ENCODE measurements around the gene KRTAP24-1.

Gene KRTAP24-1

GRCh38 chr21:30234643-30235042, 48.1 kb downstream of the KRTAP24-1 start:
- no peak for DNase-seq (ENCODE audit: low read depth in 2 of 2)

- DNase-seq (ENCODE audit: low read depth in 2 of 2): no peak
Observed at GRCh38 chr21:30234050-30234449, 48.7 kb downstream of the KRTAP24-1 start.

DNA sequence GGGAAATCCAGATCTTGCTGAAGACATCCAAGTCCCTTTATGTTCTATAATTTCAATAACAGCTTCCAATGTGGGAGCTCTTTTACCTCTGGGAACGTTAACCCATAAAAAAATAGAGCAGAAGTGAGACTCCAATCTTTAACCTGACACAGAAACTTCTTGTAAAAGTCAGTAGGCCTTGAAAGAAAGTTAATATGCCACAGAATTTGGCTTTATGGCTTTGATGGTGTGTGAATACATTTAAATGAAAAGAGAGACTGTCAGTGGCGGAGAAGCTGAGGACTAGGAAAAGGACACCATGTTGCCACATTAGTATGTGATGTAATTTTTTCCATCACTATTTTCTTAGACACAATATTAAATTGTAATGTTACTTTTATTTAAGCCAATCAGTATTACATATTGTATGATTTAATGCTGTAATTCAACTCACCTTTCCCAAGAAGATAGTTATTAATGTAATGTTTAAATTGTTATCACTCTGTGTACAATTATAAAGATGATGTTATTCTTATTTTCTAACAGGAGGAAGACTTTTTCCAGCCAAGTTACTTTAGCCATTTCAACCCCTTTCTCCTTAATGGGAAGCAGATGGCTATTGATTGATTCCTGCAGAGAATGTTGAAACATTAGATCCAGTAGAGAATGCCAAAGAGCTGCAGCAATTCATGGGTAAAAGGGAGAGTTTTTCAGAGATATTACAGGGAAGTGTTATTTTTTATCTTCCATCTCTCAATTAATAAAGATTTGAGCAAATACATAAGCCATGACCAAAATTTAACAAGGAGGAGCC, 49.3 kb downstream of the KRTAP24-1 start:
- DNase-seq (ENCODE audit: low read depth in 2 of 2): no peak

DNA sequence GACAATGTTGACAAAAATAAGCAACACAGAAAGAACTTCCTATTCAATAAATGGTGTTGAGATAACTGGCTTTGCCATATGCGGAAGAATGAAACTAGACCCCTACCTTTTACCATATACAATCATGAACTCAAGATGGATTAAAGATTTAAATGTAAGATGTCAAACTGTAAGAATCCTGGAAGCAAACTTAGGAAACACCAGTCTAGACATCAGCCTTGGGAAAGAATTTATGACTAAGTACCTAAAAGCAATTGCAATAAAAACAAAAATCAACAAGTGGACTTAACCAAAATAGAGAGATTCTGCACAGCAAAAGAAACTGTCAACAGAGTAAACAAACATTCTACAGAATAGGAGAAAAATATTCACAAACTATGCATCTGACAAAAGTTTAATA, 50.7 kb downstream of the KRTAP24-1 start:
- DNase-seq (ENCODE audit: low read depth in 2 of 2): no peak
